GM23338 (cell line): ENCODE measurements around the gene ASCL1.

Experiments
- EZH2 ChIP-seq: fragments of 200-600 bp; sonication (generic); IDR thresholded peaks from one replicate; pipeline ENCODE4 v1.8.0; 2017; ENCODE audit warnings: antibody characterized with exemption, mild to moderate bottlenecking, low read depth; ENCODE audit not compliant: unreplicated experiment
- JUNB ChIP-seq: IDR thresholded peaks from one replicate; pipeline ENCODE4 v1.6.1; 2016; ENCODE audit warnings: antibody characterized with exemption; ENCODE audit not compliant: unreplicated experiment
- POLR2AphosphoS5 ChIP-seq: IDR thresholded peaks from 2 replicates; pipeline ENCODE4 v1.6.1; 2016; ENCODE audit warnings: antibody characterized with exemption, low read depth
- STAT1 ChIP-seq: IDR thresholded peaks from one replicate; pipeline ENCODE4 v1.6.1; 2016; ENCODE audit warnings: antibody characterized with exemption; ENCODE audit not compliant: unreplicated experiment
- ZNF114 ChIP-seq: fragments of 250-450 bp; sonication (Bioruptor Pico); IDR thresholded peaks from 2 replicates; pipeline ENCODE4 v1.5.0; 2020; ENCODE audit warnings: mild to moderate bottlenecking, moderate library complexity
- TF ChIP-seq, protein P1 (sequence below), 2 experiments: fragments of 200-600 bp in 1 of 2; sonication (generic) in 1 of 2; conservative IDR thresholded peaks; 2 replicates each; pipeline versions ENCODE4 v1.5.1 to v1.6.1; 2016 to 2017; ENCODE audit warnings: antibody characterized with exemption in 2 of 2, low read depth in 2 of 2, mild to moderate bottlenecking in 2 of 2, moderate library complexity in 1 of 2
- TF ChIP-seq, protein P2 (sequence below): IDR thresholded peaks from one replicate; pipeline ENCODE4 v1.6.1; 2018; ENCODE audit warnings: antibody characterized with exemption; ENCODE audit not compliant: unreplicated experiment

DNA sequence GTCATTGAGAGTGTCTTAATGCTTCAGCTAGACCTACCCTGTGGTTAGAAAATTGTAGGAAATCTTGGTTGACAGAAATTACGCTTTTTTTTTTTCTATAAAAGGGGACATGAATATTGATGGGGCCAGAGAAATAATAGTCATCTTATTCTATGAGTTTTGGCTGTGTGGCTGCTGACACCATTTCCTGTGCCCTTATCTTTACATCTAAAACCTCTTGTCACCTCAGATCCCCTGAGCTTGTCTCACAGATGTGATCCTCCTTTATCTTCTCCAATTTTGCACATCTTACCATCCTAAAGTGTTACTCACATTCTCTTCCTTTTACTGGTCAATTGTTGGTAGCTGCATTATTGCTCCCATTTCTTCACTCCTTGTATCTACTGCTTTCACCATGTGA, 36.1 kb downstream of the ASCL1 start:
- TF ChIP-seq, protein P1, sequence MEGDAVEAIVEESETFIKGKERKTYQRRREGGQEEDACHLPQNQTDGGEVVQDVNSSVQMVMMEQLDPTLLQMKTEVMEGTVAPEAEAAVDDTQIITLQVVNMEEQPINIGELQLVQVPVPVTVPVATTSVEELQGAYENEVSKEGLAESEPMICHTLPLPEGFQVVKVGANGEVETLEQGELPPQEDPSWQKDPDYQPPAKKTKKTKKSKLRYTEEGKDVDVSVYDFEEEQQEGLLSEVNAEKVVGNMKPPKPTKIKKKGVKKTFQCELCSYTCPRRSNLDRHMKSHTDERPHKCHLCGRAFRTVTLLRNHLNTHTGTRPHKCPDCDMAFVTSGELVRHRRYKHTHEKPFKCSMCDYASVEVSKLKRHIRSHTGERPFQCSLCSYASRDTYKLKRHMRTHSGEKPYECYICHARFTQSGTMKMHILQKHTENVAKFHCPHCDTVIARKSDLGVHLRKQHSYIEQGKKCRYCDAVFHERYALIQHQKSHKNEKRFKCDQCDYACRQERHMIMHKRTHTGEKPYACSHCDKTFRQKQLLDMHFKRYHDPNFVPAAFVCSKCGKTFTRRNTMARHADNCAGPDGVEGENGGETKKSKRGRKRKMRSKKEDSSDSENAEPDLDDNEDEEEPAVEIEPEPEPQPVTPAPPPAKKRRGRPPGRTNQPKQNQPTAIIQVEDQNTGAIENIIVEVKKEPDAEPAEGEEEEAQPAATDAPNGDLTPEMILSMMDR (conservative IDR thresholded peaks at IDR 0.05; ENCODE audit: low read depth in 2 of 2), result no peak
- no peak for TF ChIP-seq EZH2
- TF ChIP-seq STAT1, result no peak
- no peak for TF ChIP-seq JUNB
- TF ChIP-seq, protein P2, sequence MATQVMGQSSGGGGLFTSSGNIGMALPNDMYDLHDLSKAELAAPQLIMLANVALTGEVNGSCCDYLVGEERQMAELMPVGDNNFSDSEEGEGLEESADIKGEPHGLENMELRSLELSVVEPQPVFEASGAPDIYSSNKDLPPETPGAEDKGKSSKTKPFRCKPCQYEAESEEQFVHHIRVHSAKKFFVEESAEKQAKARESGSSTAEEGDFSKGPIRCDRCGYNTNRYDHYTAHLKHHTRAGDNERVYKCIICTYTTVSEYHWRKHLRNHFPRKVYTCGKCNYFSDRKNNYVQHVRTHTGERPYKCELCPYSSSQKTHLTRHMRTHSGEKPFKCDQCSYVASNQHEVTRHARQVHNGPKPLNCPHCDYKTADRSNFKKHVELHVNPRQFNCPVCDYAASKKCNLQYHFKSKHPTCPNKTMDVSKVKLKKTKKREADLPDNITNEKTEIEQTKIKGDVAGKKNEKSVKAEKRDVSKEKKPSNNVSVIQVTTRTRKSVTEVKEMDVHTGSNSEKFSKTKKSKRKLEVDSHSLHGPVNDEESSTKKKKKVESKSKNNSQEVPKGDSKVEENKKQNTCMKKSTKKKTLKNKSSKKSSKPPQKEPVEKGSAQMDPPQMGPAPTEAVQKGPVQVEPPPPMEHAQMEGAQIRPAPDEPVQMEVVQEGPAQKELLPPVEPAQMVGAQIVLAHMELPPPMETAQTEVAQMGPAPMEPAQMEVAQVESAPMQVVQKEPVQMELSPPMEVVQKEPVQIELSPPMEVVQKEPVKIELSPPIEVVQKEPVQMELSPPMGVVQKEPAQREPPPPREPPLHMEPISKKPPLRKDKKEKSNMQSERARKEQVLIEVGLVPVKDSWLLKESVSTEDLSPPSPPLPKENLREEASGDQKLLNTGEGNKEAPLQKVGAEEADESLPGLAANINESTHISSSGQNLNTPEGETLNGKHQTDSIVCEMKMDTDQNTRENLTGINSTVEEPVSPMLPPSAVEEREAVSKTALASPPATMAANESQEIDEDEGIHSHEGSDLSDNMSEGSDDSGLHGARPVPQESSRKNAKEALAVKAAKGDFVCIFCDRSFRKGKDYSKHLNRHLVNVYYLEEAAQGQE, result no peak
- TF ChIP-seq POLR2AphosphoS5, result no peak
- TF ChIP-seq ZNF114 (CRISPR knock-in tag), result no peak
